ENCODE results near the gene KCNB1.
A peak's percentile ranks its signal among the peaks of the same experiment; 100 is the strongest.

Gene KCNB1

DNA sequence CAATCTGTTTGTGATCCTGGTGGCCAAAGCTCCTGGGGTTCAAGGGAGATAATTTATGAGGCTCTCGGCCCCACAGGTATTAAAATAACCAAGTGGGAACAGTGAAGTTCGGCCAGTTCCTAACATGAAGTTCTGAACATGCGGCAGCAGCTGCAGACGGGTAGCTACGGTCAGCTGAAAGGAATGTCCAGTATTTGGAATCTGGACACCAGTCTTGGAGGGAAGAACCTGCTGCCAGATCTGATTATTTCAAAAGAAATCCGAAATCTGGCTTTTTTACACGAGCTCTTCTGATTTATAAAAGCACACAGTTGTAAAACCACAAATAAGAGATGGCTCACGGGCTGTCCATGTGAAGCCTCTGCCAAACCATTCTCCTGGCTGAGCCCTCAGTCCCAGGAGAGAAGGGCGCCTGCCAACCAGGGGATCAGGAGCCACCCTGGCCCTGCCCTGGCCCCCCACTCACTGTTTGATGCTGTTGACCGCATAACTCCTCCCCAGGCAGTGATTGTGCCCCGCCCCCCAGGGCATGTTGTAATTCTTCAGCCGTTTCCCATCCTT is 28.2 kb upstream of the KCNB1 start:
- no peak overlapping the region for H2AFZ ChIP-seq (ENCODE audit: low read length)
- H3K4me2 ChIP-seq (ENCODE audit: low read depth, low read length, poor library complexity, severe bottlenecking), result no peak overlapping the region
- H3F3A ChIP-seq (ENCODE audit: low read depth), result no peaks in the 10 kb centered on the region

DNA sequence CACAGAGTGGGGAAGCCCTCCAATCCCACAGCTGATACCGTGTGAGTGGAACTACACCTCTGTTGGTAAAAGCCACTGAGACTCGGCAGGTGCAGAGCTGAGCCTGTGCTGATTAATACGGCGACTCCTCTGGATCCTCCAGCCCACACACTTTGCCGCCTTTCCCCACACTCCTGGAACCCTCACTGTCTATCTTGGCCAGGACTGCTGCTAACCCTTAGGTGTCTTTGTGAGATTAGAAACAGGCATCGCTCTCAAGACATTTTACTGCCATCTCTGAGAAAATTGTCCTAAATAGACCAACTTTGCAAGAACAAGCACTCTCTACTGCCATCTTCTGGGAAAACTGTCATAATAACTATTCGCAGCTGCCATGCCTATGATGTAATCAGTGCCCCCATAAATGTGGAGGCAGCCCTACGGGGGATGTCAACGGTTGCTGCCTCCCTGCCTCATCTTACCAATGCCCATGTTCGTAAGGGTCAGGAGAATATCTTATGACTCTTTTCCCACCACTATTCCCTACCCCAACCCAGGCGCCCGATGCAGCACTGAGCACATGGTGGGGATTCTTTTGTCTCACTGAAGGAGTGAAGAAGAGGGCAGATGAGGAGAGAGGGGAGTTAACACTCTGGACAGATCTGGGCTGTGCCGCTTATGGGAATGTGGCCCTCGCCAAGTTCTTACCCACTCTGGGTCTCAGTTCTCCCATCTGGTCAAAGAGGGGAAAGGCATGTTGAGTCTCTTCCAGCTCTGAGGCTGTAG is 26.1 kb upstream of the KCNB1 start:
- Histone ChIP-seq H3K36me3 (ENCODE audit: insufficient read depth, low read length) (no peaks in the 10 kb centered on the region), H3K9ac (ENCODE audit: low read depth, low read length, poor library complexity, severe bottlenecking) (no peak overlapping the region), H3K9me2 (replicated peaks; ENCODE audit: low read depth, low read length) (no peaks in the 10 kb centered on the region), H3K4me1 (ENCODE audit: insufficient read depth, low read length, poor library complexity, severe bottlenecking) (no peaks in the 10 kb centered on the region), H3K4me2 (ENCODE audit: low read depth, low read length, poor library complexity, severe bottlenecking) (no peak overlapping the region), H3F3A (ENCODE audit: low read depth) (no peaks in the 10 kb centered on the region), H3K27me3 (ENCODE audit: insufficient read depth, low read length, poor library complexity, severe bottlenecking) (no peaks in the 10 kb centered on the region), H3K79me2 (ENCODE audit: insufficient read depth, low read length) (no peaks in the 10 kb centered on the region), H2AFZ (ENCODE audit: low read length) (0 out of 2 replicates have a peak overlapping the region, but pooled peaks have one; percentile 61), H4K20me1 (ENCODE audit: insufficient read depth, low read length, poor library complexity, severe bottlenecking) (no peaks in the 10 kb centered on the region), H3K4me3 (ENCODE audit: low read length, poor library complexity, severe bottlenecking) (no peak overlapping the region), H3K9me3 (ENCODE audit: insufficient read depth, low read depth, low read length) (no peaks in the 10 kb centered on the region)
- no peak for TF ChIP-seq EZH2phosphoT487 (IDR thresholded peaks at IDR 0.05; ENCODE audit: borderline replicate concordance)
- TF ChIP-seq, protein P1, sequence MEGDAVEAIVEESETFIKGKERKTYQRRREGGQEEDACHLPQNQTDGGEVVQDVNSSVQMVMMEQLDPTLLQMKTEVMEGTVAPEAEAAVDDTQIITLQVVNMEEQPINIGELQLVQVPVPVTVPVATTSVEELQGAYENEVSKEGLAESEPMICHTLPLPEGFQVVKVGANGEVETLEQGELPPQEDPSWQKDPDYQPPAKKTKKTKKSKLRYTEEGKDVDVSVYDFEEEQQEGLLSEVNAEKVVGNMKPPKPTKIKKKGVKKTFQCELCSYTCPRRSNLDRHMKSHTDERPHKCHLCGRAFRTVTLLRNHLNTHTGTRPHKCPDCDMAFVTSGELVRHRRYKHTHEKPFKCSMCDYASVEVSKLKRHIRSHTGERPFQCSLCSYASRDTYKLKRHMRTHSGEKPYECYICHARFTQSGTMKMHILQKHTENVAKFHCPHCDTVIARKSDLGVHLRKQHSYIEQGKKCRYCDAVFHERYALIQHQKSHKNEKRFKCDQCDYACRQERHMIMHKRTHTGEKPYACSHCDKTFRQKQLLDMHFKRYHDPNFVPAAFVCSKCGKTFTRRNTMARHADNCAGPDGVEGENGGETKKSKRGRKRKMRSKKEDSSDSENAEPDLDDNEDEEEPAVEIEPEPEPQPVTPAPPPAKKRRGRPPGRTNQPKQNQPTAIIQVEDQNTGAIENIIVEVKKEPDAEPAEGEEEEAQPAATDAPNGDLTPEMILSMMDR (conservative IDR thresholded peaks at IDR 0.05; ENCODE audit: low read length), result peak; percentile 68

More for the DNA sequence above, 28.2 kb upstream of the KCNB1 start:
- H3K4me3 ChIP-seq (ENCODE audit: low read length, poor library complexity, severe bottlenecking), result no peak overlapping the region
- H3K36me3 ChIP-seq (ENCODE audit: insufficient read depth, low read length), result no peaks in the 10 kb centered on the region
- H3K9ac ChIP-seq (ENCODE audit: low read depth, low read length, poor library complexity, severe bottlenecking), result no peak overlapping the region
- H3K9me2 ChIP-seq (replicated peaks; ENCODE audit: low read depth, low read length), result no peaks in the 10 kb centered on the region
- H3K4me1 ChIP-seq (ENCODE audit: insufficient read depth, low read length, poor library complexity, severe bottlenecking), result no peaks in the 10 kb centered on the region
- no peaks in the 10 kb centered on the region for H4K20me1 ChIP-seq (ENCODE audit: insufficient read depth, low read length, poor library complexity, severe bottlenecking)
- no peaks in the 10 kb centered on the region for H3K79me2 ChIP-seq (ENCODE audit: insufficient read depth, low read length)
- H3K27me3 ChIP-seq (ENCODE audit: insufficient read depth, low read length, poor library complexity, severe bottlenecking), result no peaks in the 10 kb centered on the region
- TF ChIP-seq EZH2phosphoT487 (IDR thresholded peaks at IDR 0.05; ENCODE audit: borderline replicate concordance), result no peak
- TF ChIP-seq, protein P1 (conservative IDR thresholded peaks at IDR 0.05; ENCODE audit: low read length), result no peak
- no peaks in the 10 kb centered on the region for H3K9me3 ChIP-seq (ENCODE audit: insufficient read depth, low read depth, low read length)

DNA sequence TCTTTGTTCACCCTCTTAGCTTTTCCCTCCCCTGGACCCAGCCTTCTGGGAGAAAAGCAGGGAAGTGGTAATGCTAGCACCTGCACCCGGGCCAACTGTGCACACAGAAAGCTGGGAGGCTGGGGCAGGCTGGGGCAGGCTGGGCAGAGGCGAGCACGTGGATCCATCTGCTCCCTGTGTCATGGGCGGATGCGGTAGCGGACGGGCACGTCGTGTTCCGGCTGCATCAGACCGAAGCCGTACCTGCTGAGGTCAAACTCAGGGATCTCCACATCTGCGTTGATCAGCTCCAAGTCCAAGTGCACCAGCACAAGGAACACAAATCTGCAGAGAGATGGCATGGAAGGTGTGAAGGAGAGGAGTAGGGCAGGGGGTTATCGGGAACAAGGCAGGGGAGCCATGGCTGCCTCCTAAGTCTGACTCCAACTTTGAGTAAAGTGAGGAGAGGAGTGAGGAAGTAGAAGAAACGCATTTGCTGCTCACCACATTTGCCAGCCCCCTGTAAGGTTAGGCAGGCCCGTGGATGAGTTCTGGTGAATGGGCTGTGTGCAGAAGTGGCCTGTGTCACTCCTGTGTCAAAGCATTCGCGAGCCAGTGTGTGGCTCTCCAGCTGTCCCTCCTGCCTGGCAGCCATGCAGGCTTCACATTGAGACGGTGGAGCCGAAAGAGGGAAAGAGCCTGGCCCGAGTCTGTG is 25.4 kb upstream of the KCNB1 start:
- Histone ChIP-seq H3K9me3 (ENCODE audit: insufficient read depth, low read depth, low read length) (no peaks in the 10 kb centered on the region), H3K27me3 (ENCODE audit: insufficient read depth, low read length, poor library complexity, severe bottlenecking) (no peaks in the 10 kb centered on the region), H3K4me3 (ENCODE audit: low read length, poor library complexity, severe bottlenecking) (no peak overlapping the region), H3K9me2 (replicated peaks; ENCODE audit: low read depth, low read length) (no peaks in the 10 kb centered on the region), H3K79me2 (ENCODE audit: insufficient read depth, low read length) (no peaks in the 10 kb centered on the region), H3F3A (ENCODE audit: low read depth) (no peaks in the 10 kb centered on the region), H4K20me1 (ENCODE audit: insufficient read depth, low read length, poor library complexity, severe bottlenecking) (no peaks in the 10 kb centered on the region), H3K9ac (ENCODE audit: low read depth, low read length, poor library complexity, severe bottlenecking) (no peak overlapping the region), H3K4me1 (ENCODE audit: insufficient read depth, low read length, poor library complexity, severe bottlenecking) (no peaks in the 10 kb centered on the region), H2AFZ (ENCODE audit: low read length) (no peak overlapping the region), H3K4me2 (ENCODE audit: low read depth, low read length, poor library complexity, severe bottlenecking) (no peak overlapping the region), H3K36me3 (ENCODE audit: insufficient read depth, low read length) (no peaks in the 10 kb centered on the region)
- TF ChIP-seq EZH2phosphoT487 (IDR thresholded peaks at IDR 0.05; ENCODE audit: borderline replicate concordance), result no peak
- TF ChIP-seq, protein P1 (conservative IDR thresholded peaks at IDR 0.05; ENCODE audit: low read length), result no peak

Data from Loucy (cell line).